ENCODE data around the gene CEP19. TPM values are rescaled to one million over a fixed set of nuclear protein-coding genes. Genes with fewer than 3 reads are reported as not detected.
"Not testable (repeated sequence)": the region's sequence is repeated elsewhere in the genome, so short reads cannot be mapped to it uniquely, and the experiment has no call there.

Gene CEP19
- total RNA-seq, 1 donor from 2014 or later, result 0.91 TPM

GRCh38 chr3:196717162-196717561, 5.1 kb upstream of the CEP19 start:
- ATAC-seq (ENCODE audit: poor library complexity); DNase-seq; intact Hi-C loops (cut with DNase I): not testable (repeated sequence)

DNA sequence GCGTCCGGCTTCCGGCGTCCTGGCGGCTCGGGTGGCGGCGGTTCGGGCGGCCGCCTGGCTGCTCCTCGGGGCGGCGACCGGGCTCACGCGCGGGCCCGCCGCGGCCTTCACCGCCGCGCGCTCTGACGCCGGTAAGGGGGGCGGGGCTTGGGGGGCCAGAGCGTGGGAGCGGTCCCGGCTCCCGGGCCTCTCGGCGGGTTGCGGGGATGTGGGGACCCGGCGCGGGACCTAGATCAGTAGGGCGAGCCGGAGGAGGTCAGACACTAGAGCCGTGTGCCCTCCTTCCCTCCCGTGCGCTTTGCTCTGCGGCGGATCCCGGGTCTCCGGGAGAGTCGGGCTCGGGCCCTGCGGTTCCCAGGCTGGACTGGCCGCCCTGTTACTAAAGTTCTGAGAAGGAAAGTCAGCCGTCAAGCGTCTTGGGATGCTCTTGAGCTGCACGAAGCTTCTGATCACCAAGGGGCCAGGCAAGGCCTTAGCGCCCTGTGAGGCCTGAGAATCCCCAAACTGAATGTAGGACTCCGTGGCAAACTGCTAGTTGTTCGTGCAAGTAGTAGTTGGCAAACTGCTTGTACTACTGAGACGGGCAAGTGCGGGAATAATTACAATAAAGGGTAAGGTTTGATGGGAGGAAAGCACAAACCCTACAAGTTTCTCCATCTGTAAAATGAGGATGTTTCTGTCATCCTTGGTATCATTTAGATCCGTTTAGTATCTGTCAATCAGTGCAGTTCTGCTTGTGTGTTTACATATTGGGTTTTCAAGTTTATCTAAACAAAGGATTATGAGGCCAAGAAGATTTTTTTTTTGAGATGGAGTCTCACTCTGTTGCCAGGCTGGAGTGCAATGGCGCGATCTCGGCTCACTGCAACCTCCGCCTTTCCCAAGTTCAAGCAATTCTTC, 714 bp upstream of the CEP19 start:
- DNase-seq (peak; percentile 81), ATAC-seq (ENCODE audit: poor library complexity) (peak; percentile 90)
- intact Hi-C loops (cut with DNase I), result no loop called here

DNA sequence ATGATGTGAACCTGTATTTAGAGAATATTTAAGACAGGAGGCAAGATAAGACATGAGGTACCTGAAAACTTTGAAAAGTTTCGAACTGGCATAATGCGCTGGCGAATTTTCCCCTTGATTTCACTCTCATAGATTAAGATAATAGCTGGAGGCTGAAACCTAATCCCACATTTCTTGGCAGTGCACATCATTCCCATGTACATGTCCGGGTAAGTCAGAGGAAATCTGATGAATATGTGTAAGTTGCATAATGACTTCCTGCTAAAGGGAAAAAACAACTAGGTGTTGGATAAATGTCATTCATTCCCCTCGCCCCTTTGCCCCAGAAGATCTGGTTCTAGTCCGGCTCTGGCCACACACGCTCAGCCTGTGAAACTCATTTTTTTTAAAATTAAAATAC, 3.6 kb downstream of the CEP19 start:
- intact Hi-C loops (cut with DNase I), result no loop called here
- DNase-seq (no peak), ATAC-seq (ENCODE audit: poor library complexity) (no peak)

DNA sequence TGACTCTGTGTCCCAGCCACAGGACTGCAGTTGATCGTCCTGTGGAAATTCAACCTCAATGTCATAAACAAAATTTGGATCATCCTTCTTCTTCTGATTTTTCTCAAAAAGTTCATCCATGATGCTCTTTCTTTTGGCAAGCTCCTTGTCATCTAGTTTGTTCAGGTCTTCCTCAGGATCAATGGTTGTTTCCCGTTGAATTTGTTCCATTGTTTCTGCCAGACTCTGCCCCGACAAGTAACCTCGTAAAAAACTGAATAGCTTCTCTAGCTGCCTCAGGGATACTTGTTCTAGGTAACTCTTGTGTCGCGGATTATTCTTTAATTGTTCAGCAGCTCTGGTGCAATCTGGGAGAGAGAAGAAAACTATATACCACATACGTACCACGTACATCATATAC, 4.5 kb downstream of the CEP19 start:
- intact Hi-C loops (cut with DNase I), result no loop called here
- no peak for DNase-seq

DNA sequence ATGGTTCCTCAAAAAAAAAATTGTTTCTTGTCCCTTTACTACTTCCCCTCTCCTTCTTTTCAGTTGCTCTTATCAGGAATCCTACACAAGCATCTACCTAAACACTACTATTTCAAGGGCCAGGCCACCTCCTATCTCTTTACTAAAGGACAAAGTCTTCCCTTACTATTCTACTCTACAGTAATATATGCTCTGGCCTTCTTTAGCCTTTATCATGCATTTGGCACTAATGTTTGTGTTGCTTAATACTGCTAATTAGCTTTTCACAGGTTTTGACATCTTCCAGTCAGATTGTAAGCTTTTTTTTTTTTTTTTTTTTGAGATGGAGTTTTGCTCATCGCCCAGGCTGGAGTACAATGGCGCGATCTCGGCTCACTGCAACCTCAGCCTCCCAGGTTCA, 5.3 kb downstream of the CEP19 start:
- no peak for ATAC-seq (ENCODE audit: poor library complexity)
- intact Hi-C loops (cut with DNase I), result no loop called here

More for the DNA sequence above, 4.5 kb downstream of the CEP19 start:
- no peak for ATAC-seq (ENCODE audit: poor library complexity)

GRCh38 chr3:196706327-196706726, 5.7 kb downstream of the CEP19 start:
- DNase-seq (no peak), ATAC-seq (ENCODE audit: poor library complexity) (no peak)
- intact Hi-C loops (cut with DNase I), result no loop called here

More for the DNA sequence above, 5.3 kb downstream of the CEP19 start:
- no peak for DNase-seq

DNA sequence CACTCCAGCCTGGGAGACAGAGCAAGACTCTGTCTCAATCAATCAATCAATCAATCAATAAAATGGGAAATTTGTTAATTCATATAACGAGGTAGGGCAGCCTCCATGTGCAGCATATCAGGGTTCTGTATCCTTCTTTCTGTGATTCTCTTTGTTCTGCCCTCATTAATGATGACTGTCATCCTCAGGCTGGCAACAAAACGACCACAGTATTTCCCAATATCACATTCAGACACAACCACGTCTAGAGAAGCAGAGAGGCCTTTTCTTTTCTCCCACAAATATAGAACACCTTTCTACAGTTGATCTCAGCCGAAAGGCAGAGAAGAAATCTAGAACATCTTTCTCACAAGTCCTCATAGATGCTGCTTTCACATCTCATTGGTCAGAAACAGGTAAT, 11.2 kb downstream of the CEP19 start:
- intact Hi-C loops (cut with DNase I), result no loop called here
- no peak for DNase-seq

DNA sequence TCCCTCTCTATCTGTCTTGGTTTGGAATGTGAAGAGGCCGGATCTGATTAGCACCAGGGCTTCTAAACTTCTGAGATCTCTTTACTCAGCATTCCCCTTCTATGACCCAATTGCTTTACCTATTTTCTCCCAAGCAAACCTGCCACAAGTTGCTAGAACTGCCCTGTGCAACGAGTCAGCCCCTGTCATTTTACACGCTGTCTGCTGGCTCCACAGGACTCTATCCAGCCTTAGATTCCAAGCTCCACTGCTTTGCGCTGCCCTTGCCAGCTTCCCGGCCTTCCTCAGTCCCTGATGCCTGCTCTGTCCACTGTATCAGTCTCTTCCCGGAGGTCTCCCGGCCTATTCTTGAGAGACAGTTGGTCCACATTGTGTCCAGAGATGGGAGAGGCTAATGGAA, 12.3 kb downstream of the CEP19 start:
- DNase-seq (no peak), ATAC-seq (ENCODE audit: poor library complexity) (no peak)
- intact Hi-C loops (cut with DNase I), result no loop called here

More for the DNA sequence above, 11.2 kb downstream of the CEP19 start:
- no peak for ATAC-seq (ENCODE audit: poor library complexity)

DNA sequence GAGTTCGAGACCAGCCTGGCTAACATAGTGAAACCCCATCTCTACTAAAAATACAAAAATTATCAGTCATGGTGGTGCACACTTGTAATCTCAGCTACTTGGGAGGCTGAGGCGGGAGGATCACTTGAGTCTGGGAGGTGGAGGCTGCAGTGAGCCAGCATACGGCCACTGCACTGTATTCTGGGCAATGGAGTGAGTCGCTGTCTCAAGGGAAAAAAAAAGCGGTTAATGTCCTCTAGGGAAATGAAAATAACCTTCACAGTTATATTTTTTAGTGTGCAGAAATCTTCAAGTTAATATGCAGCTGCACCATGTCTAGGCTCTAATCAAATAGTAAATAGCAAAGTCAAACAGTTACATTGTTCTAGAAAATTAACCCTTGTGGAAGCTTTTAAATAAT, 14.8 kb downstream of the CEP19 start:
- intact Hi-C loops (cut with DNase I), result no loop called here
- DNase-seq (no peak), ATAC-seq (ENCODE audit: poor library complexity) (no peak)

- intact Hi-C loops (cut with DNase I), result no loop called here
- ATAC-seq (ENCODE audit: poor library complexity), result no peak
- no peak for DNase-seq
Measured at GRCh38 chr3:196695849-196696226, 16.2 kb downstream of the CEP19 start.

GRCh38 chr3:196694941-196695848, 16.9 kb downstream of the CEP19 start:
- intact Hi-C loops (cut with DNase I), result no loop called here
- ATAC-seq (ENCODE audit: poor library complexity), result no peak
- no peak for DNase-seq

DNA sequence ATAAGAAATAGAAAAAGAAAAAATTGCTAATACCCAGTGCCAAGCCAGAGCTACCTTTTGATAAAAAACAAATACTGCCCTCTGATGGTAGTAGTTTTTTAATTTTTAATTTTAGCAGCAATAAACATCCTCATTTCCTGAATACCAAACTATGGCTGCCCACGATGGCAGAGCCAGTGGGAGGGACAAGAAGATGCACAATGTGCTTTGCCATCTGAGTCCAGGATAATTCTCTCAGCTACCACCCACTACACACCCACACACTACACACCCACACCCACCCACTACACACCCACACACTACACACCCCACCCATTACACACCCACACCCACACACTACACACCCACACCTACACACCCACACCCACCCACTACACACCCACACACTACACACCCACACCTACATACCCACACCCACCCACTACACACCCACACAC, 17.8 kb downstream of the CEP19 start:
- intact Hi-C loops (cut with DNase I), result no loop called here
- no peak for DNase-seq
- ATAC-seq (ENCODE audit: poor library complexity), result no peak

DNA sequence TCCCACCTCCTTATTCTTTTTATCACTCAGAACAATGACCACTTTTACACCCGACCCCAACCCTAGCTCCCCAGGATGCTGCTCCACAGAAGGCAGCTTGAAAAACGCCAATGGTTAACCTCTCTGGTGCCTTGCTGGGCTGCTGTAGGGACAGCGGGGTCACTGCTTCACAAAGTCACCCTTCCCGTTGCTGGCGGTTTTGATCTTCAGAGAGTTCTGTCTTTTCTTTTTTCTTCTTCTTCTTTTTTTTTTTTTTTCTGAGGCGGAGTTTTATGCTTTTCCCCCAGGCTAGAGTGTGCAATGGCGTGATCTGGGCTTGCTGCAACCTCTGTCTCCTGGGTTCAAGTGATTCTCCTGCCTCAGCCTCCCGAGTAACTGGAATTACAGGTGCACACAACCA, 20.7 kb downstream of the CEP19 start:
- ATAC-seq (ENCODE audit: poor library complexity) (no peak), DNase-seq (no peak)
- intact Hi-C loops (cut with DNase I), result no loop called here

- DNase-seq (no peak), ATAC-seq (ENCODE audit: poor library complexity) (no peak)
- intact Hi-C loops (cut with DNase I), result loop anchor here (5.0 to 10.0 kb wide), 2 partner anchors 83 to 145 kb away; no protein-coding TSS in a partner anchor
Measured at GRCh38 chr3:196689941-196690660, 21.9 kb downstream of the CEP19 start.

GRCh38 chr3:196688349-196688748, 23.7 kb downstream of the CEP19 start:
- intact Hi-C loops (cut with DNase I), result loop anchor here (5.0 to 10.0 kb wide), 2 partner anchors 81 to 144 kb away; no protein-coding TSS in a partner anchor
- peak; percentile 87 for ATAC-seq (ENCODE audit: poor library complexity)
- DNase-seq, result peak; percentile 74

GRCh38 chr3:196686436-196686835, 25.6 kb downstream of the CEP19 start:
- DNase-seq, result no peak
- intact Hi-C loops (cut with DNase I), result loop anchor here (5.0 to 10.0 kb wide), 2 partner anchors 79 to 142 kb away; no protein-coding TSS in a partner anchor
- ATAC-seq (ENCODE audit: poor library complexity), result no peak

GRCh38 chr3:196684548-196685407, 27.3 kb downstream of the CEP19 start:
- ATAC-seq (ENCODE audit: poor library complexity), result peak; percentile 78
- DNase-seq, result peak; percentile 57
- intact Hi-C loops (cut with DNase I), result loop anchor here (5.0 to 10.0 kb wide), 2 partner anchors 77 to 140 kb away; no protein-coding TSS in a partner anchor

DNA sequence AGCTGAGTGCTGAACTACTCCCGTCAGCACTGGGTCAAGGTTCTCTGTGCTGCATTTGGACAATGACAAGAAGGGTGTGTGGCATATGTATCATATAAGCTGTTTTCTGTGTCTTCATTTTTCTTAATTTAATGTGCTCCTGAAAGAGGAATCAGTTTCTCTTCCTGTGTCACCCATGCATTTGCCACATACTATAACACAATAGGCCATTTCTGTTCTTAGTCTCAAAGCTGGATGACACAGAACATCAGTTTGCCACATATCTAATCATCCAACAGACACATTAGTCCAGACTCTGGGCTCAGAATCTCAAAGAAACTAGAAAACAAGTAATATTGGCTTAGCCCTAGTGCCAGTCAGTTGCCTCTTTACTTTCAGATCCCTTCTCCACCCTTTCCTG, 34.1 kb downstream of the CEP19 start:
- intact Hi-C loops (cut with DNase I), result no loop called here
- ATAC-seq (ENCODE audit: poor library complexity), result no peak
- no peak for DNase-seq
